NCI-H510A (cell line): Measurements from ENCODE around the gene PES1.
"Not testable (repeated sequence)": the region's sequence is repeated elsewhere in the genome, so short reads cannot be mapped to it uniquely, and the experiment has no call there.

Experiments
- DNase-seq: peaks from one replicate; lab custom pipeline; 2025; lab: John Stamatoyannopoulos, UW

PES1 gene

DNA sequence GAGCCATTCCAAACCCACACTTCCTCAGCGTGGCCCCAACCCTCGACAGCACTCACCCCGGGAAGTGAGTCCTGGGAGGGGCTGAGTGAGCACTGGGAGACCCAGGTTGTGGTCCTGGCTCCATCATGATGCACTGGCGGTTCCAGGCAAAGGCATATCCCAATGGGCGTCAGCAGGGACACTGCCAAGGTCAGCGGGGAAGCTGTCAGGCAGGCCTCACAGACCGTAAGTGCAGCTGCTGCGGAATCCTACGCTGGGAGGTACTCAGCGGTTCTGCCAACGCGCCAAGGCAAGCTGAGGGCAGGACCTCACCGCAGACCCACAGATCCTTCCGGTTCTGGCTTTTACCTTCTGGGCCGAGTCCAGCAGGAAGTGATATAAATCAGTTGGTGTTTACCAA is 15.9 kb downstream of the PES1 start:
- no peak for DNase-seq

DNA sequence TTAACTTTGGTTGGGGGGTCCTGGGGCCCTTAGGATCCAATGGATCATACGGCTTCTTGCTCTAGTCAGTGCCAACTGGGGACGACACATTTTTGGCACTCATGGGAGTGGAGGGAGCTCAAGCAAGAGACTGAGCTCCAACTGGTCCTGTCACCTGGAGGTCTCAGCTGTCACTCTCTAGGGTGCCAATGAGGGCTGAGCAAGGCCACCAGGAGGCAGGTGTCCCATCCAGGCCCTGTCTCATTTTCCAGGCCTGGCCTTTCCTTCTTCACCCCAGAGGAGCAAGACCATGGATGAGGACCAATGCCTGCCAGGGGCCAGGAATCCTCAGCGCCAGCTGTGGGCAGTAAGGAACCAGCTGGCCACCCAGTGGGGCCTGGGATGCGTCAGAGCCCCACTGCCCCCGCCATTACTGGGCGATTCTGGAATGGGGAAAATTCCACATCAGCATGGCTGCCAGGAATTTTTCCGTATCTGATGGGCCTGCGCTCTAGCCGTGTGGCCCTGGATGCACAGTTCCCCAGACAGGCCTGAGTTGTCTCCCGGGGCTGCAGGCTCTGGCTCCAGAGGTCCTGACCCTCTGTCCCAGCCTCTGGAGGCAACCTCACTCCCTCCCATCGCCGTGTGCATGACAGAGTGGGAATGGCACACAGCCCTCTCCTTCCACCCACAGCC is 16.6 kb downstream of the PES1 start:
- DNase-seq, result no peak

DNA sequence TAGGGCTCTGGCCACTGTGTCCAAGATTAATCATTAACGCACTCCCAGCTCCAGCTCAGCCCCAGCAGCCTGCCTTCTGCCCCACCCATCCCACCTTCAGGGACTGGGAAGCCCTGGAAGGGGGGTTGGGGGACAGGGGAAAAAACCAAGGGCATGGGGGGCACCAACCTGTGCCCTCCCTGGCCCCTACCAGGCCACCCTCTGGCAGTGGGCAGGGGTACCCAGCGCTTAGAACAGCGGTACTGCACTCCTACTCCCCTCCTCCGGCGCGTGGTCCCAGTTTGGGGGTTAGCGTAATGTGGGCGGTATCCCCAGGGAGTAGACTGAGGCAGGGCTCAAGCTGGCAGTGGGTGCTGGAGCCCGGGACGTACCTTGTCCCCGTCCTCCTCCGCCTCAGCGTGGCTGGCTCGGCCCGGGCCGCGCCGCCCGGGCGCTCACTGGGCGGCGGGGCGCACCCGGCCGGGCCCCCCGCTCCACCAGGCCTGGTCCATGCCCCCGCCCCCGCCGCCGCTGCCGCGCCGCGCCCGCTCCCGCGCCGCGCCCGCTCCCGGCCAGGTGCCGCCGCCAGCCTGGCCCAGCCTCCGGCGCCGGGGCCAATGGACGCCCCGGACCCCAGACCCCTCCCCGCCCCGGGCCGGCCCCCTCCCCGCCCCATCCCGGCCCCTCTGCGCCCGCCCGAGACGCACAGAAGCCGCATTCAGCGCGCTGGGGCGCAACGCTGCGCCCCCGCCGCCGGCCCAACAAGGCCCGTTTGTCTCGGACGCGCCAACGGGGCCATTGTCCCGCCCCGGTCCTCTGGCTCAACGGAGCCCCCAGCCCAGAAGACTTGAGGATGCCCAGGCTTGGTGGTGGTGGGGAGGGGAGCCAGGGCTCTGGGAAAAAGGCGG is 17.4 kb downstream of the PES1 start, which contains the start of gene GAL3ST1:
TSS of gene GAL3ST1 (minus strand) at position 571 of the 887 bp plus-strand sequence. CDS start 17,273 bp downstream, outside the sequence.
- no peak for DNase-seq

- DNase-seq, result peak; percentile 61
These were observed 18.1 kb downstream of the PES1 start for GRCh38 chr22:30573594-30574094.

DNA sequence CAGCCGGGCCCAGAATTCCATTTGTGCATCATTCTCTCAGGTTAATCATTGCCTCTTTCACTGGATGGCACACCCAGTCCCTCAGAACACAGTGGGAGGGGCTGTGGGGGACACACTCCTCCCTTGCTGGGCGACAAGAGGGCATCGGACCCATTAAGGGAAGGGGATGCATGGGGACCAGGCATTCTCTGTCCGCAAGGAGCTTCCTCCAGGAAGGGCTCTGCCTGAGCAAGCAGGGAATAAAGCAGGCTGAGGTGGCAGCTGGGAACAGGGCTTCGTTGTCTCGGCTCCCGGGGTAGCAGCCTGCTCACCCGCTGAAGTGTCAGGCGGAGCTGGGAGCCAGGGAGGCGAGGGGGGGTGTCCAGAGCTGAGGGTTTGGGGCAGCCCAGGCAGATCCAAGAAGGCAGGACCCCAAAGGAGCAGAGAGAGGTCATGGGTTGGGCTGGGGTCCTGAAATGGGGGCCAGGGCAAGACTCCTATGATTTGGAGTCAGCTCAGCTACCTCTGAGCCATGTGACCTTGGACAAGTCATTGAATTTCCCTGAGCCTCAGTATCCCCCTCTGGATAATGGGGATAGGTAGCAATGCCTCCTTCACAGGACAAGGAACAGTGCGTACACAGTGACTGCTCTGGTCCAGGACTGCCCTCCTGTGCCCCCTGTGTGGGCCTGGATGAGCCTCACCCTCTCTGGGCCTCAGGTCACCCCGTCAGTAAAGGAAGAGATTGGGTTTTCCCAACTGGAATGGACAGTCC is 18.7 kb downstream of the PES1 start:
- DNase-seq, result no peak

- no peak for DNase-seq
These were observed 19.5 kb downstream of the PES1 start for GRCh38 chr22:30572210-30572609.

DNA sequence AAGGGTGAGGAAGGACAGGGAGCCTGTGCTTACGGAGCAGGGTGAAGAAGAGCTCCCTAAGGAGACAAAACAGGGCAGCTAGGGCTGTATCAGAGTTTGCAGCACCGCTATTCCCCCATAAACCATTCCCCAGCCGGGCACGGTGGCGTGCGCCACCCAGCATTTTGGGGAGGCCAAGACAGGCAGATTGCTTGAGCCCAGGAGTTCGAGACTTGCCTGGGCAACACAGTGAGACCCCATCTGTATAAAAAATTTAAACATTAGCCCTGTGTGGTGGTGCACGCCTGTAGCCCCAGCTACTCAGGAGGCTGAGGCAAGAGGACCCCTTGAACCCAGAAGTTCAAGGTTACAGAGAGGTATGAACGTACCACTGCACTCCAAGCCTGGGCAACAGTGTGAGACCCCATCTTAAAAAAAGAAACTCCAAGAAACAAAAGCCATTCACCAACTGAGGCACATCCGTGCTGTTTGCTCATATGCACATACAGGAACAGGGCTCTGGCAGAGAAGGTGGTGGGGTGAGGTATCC is 22.0 kb downstream of the PES1 start:
- DNase-seq, result no peak

DNA sequence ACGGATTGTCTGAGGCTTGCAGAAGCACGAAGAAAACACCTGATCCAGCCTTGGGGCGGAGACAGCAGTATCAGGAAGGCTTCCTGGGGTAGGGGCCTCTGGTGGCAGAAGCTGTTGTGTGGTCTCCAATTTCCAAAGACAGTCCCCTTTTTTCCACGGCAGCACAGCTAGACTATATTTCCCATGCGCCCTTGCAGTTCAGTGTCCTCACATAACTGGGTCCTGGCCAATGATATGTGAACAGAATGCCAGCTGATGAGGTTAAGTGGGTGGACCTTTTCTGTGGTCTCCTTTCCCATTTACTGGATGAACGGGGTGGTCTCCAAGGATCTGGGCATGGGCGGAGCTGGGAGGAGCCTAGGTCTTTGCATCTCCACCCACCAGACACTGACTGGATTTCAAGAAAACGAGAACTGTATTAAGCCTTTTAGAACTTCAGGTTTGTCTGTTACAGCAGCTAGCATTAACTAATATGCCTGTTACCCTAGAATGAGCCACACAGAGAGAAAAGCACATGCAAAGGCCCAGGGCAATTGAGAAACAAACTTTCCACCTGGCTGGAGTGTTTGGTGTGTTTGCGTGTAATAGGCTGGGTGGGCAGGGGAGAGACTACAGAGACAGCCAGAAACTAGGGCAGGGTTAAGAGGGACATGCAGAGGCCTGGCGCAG is 23.4 kb downstream of the PES1 start:
- no peak for DNase-seq

DNA sequence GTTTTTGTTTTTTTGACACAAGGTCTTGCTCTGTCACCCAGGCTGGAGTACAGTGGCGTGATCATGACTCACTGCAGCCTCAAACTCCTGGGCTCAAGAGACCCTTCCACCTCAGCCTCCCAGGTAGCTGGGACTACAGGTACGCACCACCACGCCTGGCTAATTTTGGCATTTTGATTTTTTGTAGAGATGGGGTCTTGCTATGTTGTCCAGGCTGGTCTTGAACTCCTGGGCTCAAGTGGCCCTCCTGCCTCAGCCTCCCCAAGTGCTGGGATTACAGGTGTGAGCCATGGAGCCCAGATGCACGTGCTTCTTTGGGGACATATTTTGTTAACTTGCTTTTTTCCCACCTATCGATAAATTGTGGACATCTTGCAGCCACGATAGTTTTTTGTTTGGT is 24.4 kb downstream of the PES1 start:
- DNase-seq, result not testable (repeated sequence)

DNA sequence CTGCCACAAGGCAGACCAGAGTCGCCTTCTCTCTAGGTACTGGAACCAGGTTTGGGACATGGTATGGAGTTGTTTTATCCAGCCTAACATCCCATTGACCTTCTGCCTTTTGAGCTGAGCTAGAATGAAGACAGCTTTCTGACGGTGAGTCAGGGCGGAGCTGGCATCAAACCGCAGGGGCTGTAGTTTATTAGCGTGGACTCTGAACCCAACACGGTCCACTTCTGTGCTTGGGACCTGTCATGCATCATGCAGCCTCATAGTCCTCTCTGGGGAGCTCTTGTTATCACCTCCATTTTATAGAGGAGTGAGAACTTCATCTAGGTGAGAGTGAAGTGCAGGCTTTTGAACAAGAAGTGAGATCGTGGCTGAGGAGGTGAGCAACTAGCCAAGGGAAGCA is 25.6 kb downstream of the PES1 start:
- no peak for DNase-seq

DNA sequence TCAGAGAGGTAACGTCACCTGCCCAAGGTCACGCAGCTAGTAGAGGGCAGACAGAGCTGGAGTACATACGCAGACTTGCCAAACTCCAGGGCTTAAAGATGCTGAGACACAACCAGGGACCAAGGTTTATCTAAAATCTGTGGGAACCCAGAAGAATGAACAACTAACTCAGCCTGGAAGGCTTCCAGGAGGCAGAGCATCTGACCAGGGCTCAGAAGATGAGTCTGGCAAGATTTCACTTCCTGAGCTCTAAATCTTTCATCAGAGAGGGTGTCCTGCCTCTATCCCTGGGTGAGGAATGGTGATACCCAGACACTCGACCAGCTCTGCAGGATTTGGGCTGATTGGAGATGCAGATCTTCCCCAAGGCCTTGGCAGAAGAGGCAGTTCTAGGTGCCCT is 26.4 kb downstream of the PES1 start:
- no peak for DNase-seq

DNA sequence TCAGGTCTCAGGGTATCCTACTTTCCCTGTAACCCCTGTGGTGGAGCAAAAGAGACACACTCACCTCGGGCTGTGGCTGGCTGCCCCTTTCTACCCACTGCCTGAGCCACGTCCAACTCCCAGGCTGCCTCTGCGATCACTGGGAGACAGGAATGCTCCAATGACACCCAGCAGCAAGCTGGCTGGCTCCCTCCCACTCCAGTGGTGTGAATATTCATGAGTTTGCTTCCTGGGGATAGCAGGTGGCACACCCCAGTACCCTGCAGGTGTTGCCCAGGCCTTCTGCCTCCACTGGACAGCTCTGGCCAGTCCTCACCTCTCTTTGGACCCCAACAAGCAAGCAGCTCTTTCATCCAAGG is 27.0 kb downstream of the PES1 start:
- no peak for DNase-seq

DNA sequence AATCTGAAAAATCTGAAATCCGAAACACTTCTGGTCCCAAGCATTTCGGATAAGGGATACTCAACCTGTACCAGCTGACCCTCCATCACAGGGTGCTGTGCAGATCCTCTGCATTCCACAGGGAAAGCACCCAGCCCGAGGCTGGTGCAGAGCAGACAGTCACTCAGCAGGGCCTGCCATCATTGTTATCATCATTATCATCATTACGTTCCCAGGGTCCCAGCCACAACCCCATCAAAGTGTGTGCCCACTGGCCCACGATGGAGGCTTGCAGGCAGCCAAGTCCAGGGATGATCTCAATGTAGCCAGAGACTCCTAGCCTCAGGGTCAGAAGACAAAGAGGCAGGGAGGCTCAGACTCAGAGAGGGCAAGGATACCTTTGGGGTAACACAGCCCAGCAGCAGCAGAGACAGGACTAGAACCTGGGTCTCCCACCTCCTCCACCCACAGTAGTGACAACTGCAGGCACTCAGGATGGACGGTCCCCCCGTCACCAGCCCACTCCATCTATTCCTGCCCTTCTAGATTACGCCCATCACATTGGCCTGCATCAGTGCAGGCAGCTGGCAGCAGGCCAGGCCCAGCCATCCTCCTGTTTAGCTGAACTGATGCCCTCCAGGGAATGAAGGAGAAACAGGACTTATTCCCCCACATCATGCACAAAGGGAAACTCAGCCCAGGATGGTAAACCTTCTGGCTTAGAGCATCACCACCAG is 27.5 kb downstream of the PES1 start:
- DNase-seq, result no peak

DNA sequence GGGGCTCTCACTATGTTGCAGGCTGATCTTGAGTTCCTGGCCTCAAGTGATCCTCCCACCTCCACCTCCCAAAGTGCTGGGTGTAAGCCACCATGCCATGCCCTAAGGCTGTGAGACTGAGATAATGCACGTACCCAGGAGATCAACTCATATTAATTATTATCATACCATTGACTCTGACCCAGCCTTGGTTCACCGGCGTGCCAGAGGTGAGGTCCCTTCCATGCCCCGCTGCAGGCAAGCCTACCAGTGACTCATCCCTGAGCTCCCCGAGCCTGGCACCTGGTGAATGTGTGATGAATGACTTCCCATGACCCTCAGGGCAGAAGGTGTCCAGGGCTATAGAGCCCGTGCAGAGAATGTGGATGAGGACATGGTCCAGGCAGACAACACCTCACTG is 29.3 kb downstream of the PES1 start:
- no peak for DNase-seq

GRCh38 chr22:30561402-30562189 is 30.1 kb downstream of the PES1 start:
- DNase-seq, result no peak

- not testable (repeated sequence) for DNase-seq
These were observed 31.0 kb downstream of the PES1 start for GRCh38 chr22:30560643-30561202.

- DNase-seq, result no peak
These were observed 31.8 kb downstream of the PES1 start for GRCh38 chr22:30559889-30560288.

GRCh38 chr22:30557243-30557642 is 34.5 kb downstream of the PES1 start:
- no peak for DNase-seq

GRCh38 chr22:30556388-30556787 is 35.3 kb downstream of the PES1 start:
- DNase-seq, result no peak
